Neural cell (in vitro differentiated cells): Measurements from ENCODE around the gene TSKU.

Source experiments
- EZH2 ChIP-seq: fragments of 200-600, 300-800 bp; shearing (Covaris generic), sonication (generic); IDR thresholded peaks from 2 replicates; pipeline ENCODE4 v1.6.1; 2014; ENCODE audit warnings: antibody characterized with exemption, low read length, borderline replicate concordance, mild to moderate bottlenecking; ENCODE audit not compliant: insufficient read depth, poor library complexity, severe bottlenecking
- POLR2AphosphoS5 ChIP-seq: IDR thresholded peaks from 2 replicates; pipeline ENCODE4 v1.6.1; 2012
- RAD21 ChIP-seq: fragments of 450-650 bp; conservative IDR thresholded peaks from 2 replicates; pipeline ENCODE4 v1.6.1; 2014; ENCODE audit warnings: antibody characterized with exemption, mild to moderate bottlenecking, moderate library complexity
- TF ChIP-seq, protein P1 (sequence below): fragments of 450-650 bp; IDR thresholded peaks from 2 replicates; pipeline ENCODE4 v1.5.1; 2014; ENCODE audit warnings: antibody characterized with exemption, mild to moderate bottlenecking, moderate library complexity; ENCODE audit not compliant: poor library complexity, severe bottlenecking

DNA sequence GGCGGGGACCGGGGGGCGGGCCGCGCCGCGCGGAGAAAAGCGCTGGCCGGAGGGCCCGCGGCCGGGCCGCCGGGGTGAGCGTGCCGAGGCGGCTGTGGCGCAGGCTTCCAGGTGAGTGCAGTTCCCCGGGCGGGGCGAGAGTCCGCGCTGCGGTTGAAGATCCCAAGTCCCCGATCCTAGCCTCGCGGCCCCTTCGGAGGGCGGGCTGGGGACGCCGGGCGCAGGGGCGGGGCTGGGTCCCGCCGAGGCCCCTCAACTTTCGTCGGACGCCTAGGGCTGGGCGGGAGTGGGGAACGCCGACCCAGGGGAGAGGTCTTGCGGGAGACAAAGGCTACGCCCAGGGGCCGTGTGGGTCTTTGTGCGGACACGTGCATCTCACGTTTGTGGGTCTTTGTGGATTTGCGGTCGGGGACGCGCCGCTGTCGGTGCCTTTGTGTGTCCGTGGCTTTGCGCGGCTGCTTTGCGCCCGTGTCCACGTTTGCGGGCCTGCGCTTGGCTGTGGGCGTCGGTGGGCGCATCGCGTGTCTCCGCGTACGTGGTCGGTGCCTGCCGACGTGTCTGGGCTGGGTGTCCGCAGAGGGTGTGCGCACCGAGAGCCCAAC lies at the start of gene TSKU:
- TF ChIP-seq, protein P1, sequence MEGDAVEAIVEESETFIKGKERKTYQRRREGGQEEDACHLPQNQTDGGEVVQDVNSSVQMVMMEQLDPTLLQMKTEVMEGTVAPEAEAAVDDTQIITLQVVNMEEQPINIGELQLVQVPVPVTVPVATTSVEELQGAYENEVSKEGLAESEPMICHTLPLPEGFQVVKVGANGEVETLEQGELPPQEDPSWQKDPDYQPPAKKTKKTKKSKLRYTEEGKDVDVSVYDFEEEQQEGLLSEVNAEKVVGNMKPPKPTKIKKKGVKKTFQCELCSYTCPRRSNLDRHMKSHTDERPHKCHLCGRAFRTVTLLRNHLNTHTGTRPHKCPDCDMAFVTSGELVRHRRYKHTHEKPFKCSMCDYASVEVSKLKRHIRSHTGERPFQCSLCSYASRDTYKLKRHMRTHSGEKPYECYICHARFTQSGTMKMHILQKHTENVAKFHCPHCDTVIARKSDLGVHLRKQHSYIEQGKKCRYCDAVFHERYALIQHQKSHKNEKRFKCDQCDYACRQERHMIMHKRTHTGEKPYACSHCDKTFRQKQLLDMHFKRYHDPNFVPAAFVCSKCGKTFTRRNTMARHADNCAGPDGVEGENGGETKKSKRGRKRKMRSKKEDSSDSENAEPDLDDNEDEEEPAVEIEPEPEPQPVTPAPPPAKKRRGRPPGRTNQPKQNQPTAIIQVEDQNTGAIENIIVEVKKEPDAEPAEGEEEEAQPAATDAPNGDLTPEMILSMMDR, result no peak
- TF ChIP-seq EZH2, result no peak
- TF ChIP-seq POLR2AphosphoS5, result no peak
- no peak for TF ChIP-seq RAD21
